Endothelial cell of umbilical vein (primary cell): ENCODE measurements around the gene SYT8. TPM values are rescaled to one million over a fixed set of nuclear protein-coding genes. Genes with fewer than 3 reads are reported as not detected.

Experiments
- BruUV-seq: library from RNA; stranded (reverse); fragments of 400-500 nt; replicated peaks from 2 replicates; lab custom pipeline; 2021; lab: Mats Ljungman, UMichigan
- CTCF ChIA-PET: fragments of 300-600, 350-600 bp; sonication (Branson Sonifier 250); formaldehyde crosslinking; loops from one replicate; lab custom pipeline; 2021; ENCODE audit warnings: antibody characterized with exemption, inconsistent platforms; lab: Charles Lee
- POLR2A ChIA-PET: fragments of 300-600, 350-600 bp; sonication (Branson Sonifier 250); formaldehyde crosslinking; loops from one replicate; lab custom pipeline; 2021; ENCODE audit warnings: antibody characterized with exemption, inconsistent platforms; lab: Charles Lee
- DNase-seq: peaks from one replicate; pipeline ENCODE4 v3.0.0-alpha.2; 2011; ENCODE audit warnings: low read depth, low spot score
- FAIRE-seq: peaks from 2 replicates; lab custom pipeline; 2011; peaks lifted over from hg19 to GRCh38; lab: Jason Lieb, UNC
- H2AFZ ChIP-seq: 2 replicates; pipeline ENCODE4 v1.6.0; 2012; ENCODE audit warnings: low read depth, low read length, control low read depth, inconsistent platforms
- H3K27ac ChIP-seq: 2 replicates; pipeline ENCODE4 v1.5.1; 2011; ENCODE audit warnings: low read depth, mild to moderate bottlenecking, control low read depth, low read length, moderate library complexity; ENCODE audit not compliant: insufficient read depth
- H3K27me3 ChIP-seq, 2 experiments: 2 replicates each; pipeline versions ENCODE4 v1.6.0 to v1.6.1; 2011; ENCODE audit warnings: low read length in 2 of 2, mixed read lengths in 1 of 2; ENCODE audit not compliant: control insufficient read depth in 2 of 2, insufficient read depth in 2 of 2
- H3K36me3 ChIP-seq, 2 experiments: 2 replicates in 1 of 2; 3 replicates in 1 of 2; pipeline ENCODE4 v1.5.1; 2011; ENCODE audit warnings: low read length in 2 of 2, mild to moderate bottlenecking in 1 of 2, moderate library complexity in 1 of 2; ENCODE audit not compliant: control insufficient read depth in 2 of 2, insufficient read depth in 2 of 2; ENCODE audit errors: extremely low read depth in 1 of 2
- H3K4me1 ChIP-seq: 3 replicates; pipeline ENCODE4 v1.5.1; 2011; ENCODE audit warnings: mild to moderate bottlenecking, low read length; ENCODE audit not compliant: control insufficient read depth, insufficient read depth; ENCODE audit errors: extremely low read depth
- H3K4me2 ChIP-seq: 2 replicates; pipeline ENCODE4 v1.6.1; 2011; ENCODE audit warnings: low read length, control low read depth, mixed read lengths; ENCODE audit not compliant: insufficient read depth
- H3K4me3 ChIP-seq, 3 experiments: fragments of 200-600 bp in 1 of 3; sonication (generic), shearing (Covaris generic) in 1 of 3; replicated peaks in 1 of 3; 2 replicates each; pipeline ENCODE4 v1.5.1; 2011 to 2016; ENCODE audit warnings: control low read depth in 3 of 3, low read length in 3 of 3, mild to moderate bottlenecking in 2 of 3, inconsistent platforms in 1 of 3, low read depth in 1 of 3, moderate library complexity in 1 of 3; ENCODE audit not compliant: insufficient read depth in 1 of 3
- H3K79me2 ChIP-seq: 2 replicates; pipeline ENCODE4 v1.6.0; 2012; ENCODE audit warnings: low read length, inconsistent platforms; ENCODE audit not compliant: control insufficient read depth, insufficient read depth
- H3K9ac ChIP-seq: replicated peaks from 2 replicates; pipeline ENCODE3; 2011; ENCODE audit warnings: low read length, control low read depth; ENCODE audit not compliant: insufficient read depth; ENCODE audit errors: extremely low read depth
- H3K9me1 ChIP-seq: replicated peaks from 3 replicates; pipeline ENCODE4 v1.6.0; 2011; ENCODE audit warnings: mild to moderate bottlenecking, low read length; ENCODE audit not compliant: control insufficient read depth, insufficient read depth; ENCODE audit errors: extremely low read depth
- H3K9me3 ChIP-seq: replicated peaks from 2 replicates; pipeline ENCODE4 v1.5.1; 2012; ENCODE audit warnings: low read length, inconsistent platforms; ENCODE audit not compliant: control insufficient read depth, insufficient read depth
- H4K20me1 ChIP-seq: replicated peaks from 2 replicates; pipeline ENCODE3; 2011; ENCODE audit warnings: mild to moderate bottlenecking, low read length; ENCODE audit not compliant: control insufficient read depth, insufficient read depth; ENCODE audit errors: extremely low read depth
- CTCF ChIP-seq, 2 donors: IDR thresholded peaks; 1 replicate in 1 of 2; 2 replicates in 1 of 2; pipeline ENCODE4 v1.5.1; 2011; ENCODE audit warnings: low read length in 2 of 2, mild to moderate bottlenecking in 2 of 2, moderate library complexity in 2 of 2, control low read depth in 1 of 2, inconsistent platforms in 1 of 2, low read depth in 1 of 2; ENCODE audit not compliant: insufficient read depth in 1 of 2; ENCODE audit errors: extremely low read depth in 1 of 2
- EZH2 ChIP-seq: IDR thresholded peaks from 2 replicates; pipeline ENCODE4 v1.6.1; 2012; ENCODE audit warnings: borderline replicate concordance, low read depth, mild to moderate bottlenecking, moderate library complexity, low read length, inconsistent platforms; ENCODE audit not compliant: severe bottlenecking
- FOS ChIP-seq: IDR thresholded peaks from 2 replicates; pipeline ENCODE4 v1.6.1; 2011; ENCODE audit warnings: mild to moderate bottlenecking, low read length, moderate library complexity, borderline replicate concordance; ENCODE audit not compliant: insufficient read depth
- GATA2 ChIP-seq: IDR thresholded peaks from 2 replicates; pipeline ENCODE4 v1.7.0; 2011; ENCODE audit warnings: low read depth, mild to moderate bottlenecking, moderate library complexity, mixed read lengths, low read length; ENCODE audit not compliant: insufficient read length, insufficient read depth
- JUN ChIP-seq: IDR thresholded peaks from 2 replicates; pipeline ENCODE4 v1.6.1; 2011; ENCODE audit warnings: borderline replicate concordance, low read depth; ENCODE audit not compliant: insufficient read length, insufficient read depth
- MAX ChIP-seq: IDR thresholded peaks from 2 replicates; pipeline ENCODE4 v1.6.1; 2011; ENCODE audit not compliant: insufficient read depth, insufficient read length
- MYC ChIP-seq: IDR thresholded peaks from one replicate; pipeline ENCODE4 v1.6.1; 2011; ENCODE audit warnings: mild to moderate bottlenecking, low read depth, low read length
- POLR2A ChIP-seq: IDR thresholded peaks from 2 replicates; pipeline ENCODE4 v1.6.1; 2012; ENCODE audit warnings: low read depth, mild to moderate bottlenecking, control low read depth, low read length
- POLR2AphosphoS5 ChIP-seq: IDR thresholded peaks from 2 replicates; pipeline ENCODE4 v1.6.1; 2012; ENCODE audit warnings: low read depth, mild to moderate bottlenecking, control low read depth, low read length, moderate library complexity; ENCODE audit not compliant: insufficient read depth
- dilution Hi-C: fragments of 300-500 bp; cut with MboI; formaldehyde crosslinking; loops from one replicate; pipeline ENCODE4 v1.15.0; 2019; ENCODE audit warnings: low sequenced_read_pairs; ENCODE audit not compliant: extremely low pct_ligation_motif_present
- intact Hi-C: fragments of 100-400 bp; cut with micrococcal nuclease; formaldehyde crosslinking; loops from one replicate; pipeline ENCODE4 v1.10.0; 2022
- polyA plus RNA-seq, 4 experiments: library from polyadenylated mRNA; depleted of rRNA in 3 of 4; stranded (reverse) in 3 of 4; unstranded in 1 of 4; fragments of >200 nt; gene quantifications; 2 replicates each; pipeline versions ENCODE4 v1.2.1 to v1.2.3, GENCODE V29; 2011 to 2012; ENCODE audit warnings: missing spikeins in 1 of 4
- total RNA-seq: library from RNA; stranded (reverse); gene quantifications from 2 replicates; pipeline ENCODE4 v1.2.3, GENCODE V29; 2021

Gene SYT8
- total and polyA plus RNA-seq, 2 donors (not counting 3 experiments of a cell fraction or from before 2014, with no cell fraction given) = not detected

- FAIRE-seq = no peak
- H3K79me2 ChIP-seq = no peaks in the 10 kb centered on the region
- no peak overlapping the region for H2AFZ ChIP-seq
- no peak overlapping the region for H3K4me2 ChIP-seq
- dilution Hi-C loops = no loop called here
- DNase-seq = no peak
- no peaks in the 10 kb centered on the region for H3K27me3 ChIP-seq
- no peaks in the 10 kb centered on the region for H3K9me3 ChIP-seq
- H3K36me3 ChIP-seq = no peaks in the 10 kb centered on the region
- no TSS peak for BruUV-seq
- H3K27ac ChIP-seq = no peak overlapping the region
- H3K9ac ChIP-seq = no peak overlapping the region
- intact Hi-C loops = loop anchor here (1.0 kb wide), 2 partner anchors 44 to 270 kb away; no protein-coding TSS in a partner anchor
- ChIA-PET CTCF (interaction anchor here (0.6 to 3.7 kb wide), 75 partner anchors 9 to 642 kb away, joined by 3 to 262 read pairs (median 5); partner anchors contain the start of genes H19, IGF2, KRTAP5-6 and LSP1), POLR2A (interaction anchor here (0.8 kb wide), 1 partner anchor 30 kb away, joined by 3 read pairs; no protein-coding TSS in a partner anchor)
- H3K9me1 ChIP-seq = no peaks in the 10 kb centered on the region
- TF ChIP-seq EZH2 = no peak
- no peak for TF ChIP-seq CTCF (IDR thresholded peaks at IDR 0.05; ENCODE audit: extremely low read depth in 1 of 2, insufficient read depth in 1 of 2, low read depth in 1 of 2, low read length in 2 of 2)
- TF ChIP-seq MYC = no peak
- no peak for TF ChIP-seq POLR2AphosphoS5
- TF ChIP-seq MAX = no peak
- TF ChIP-seq GATA2 = no peak
- TF ChIP-seq FOS = no peak
- TF ChIP-seq POLR2A = no peak
- no peak for TF ChIP-seq JUN
- H3K4me1 ChIP-seq = no peaks in the 10 kb centered on the region
- H3K4me3 ChIP-seq = no peak overlapping the region
- H4K20me1 ChIP-seq = no peaks in the 10 kb centered on the region
Measured at GRCh38 chr11:1881442-1882264, 46.9 kb downstream of the SYT8 start.
